Progenitor cell of endocrine pancreas (in vitro differentiated cells): Measurements from ENCODE around the gene CSNK2A1. TPM values are rescaled to one million over a fixed set of nuclear protein-coding genes. Genes with fewer than 3 reads are reported as not detected.

ENCODE experiments used
- DNase-seq: peaks from one replicate; pipeline ENCODE4 v3.0.0; 2021; ENCODE audit warnings: low spot score; ENCODE audit not compliant: unreplicated experiment
- H3K27ac Mint-ChIP-seq: 2 replicates; pipeline ENCODE4 v1.8.0; 2021; ENCODE audit warnings: mild to moderate bottlenecking, moderate library complexity, mixed read lengths
- H3K27me3 Mint-ChIP-seq: 2 replicates; pipeline ENCODE4 v1.8.0; 2021; ENCODE audit warnings: mixed read lengths
- H3K36me3 Mint-ChIP-seq: 2 replicates; pipeline ENCODE4 v1.8.0; 2022; ENCODE audit warnings: mixed read lengths; ENCODE audit not compliant: insufficient read depth
- H3K4me1 Mint-ChIP-seq: 2 replicates; pipeline ENCODE4 v1.8.0; 2021; ENCODE audit warnings: low read depth, mixed read lengths
- H3K4me3 Mint-ChIP-seq: 2 replicates; pipeline ENCODE4 v1.8.0; 2021; ENCODE audit warnings: low read depth, mild to moderate bottlenecking, moderate library complexity, mixed read lengths
- H3K9me3 Mint-ChIP-seq: 2 replicates; pipeline ENCODE4 v1.8.0; 2021; ENCODE audit warnings: low read depth, mixed read lengths
- CTCF ChIP-seq: fragments of 200-600 bp; sonication (generic); IDR thresholded peaks from one replicate; pipeline ENCODE4 v1.5.0; 2021; ENCODE audit warnings: antibody characterized with exemption, mild to moderate bottlenecking; ENCODE audit not compliant: unreplicated experiment
- total RNA-seq: library from RNA; stranded (reverse); gene quantifications from 2 replicates; pipeline ENCODE4 v1.2.1, GENCODE V29; 2021

The CSNK2A1 gene
- total RNA-seq, 1 donor from 2014 or later: 175 TPM

- Mint-ChIP-seq H3K4me3 (no peak overlapping the region), H3K27me3 (peaks cover 20% of the 10 kb centered on the region), H3K27ac (no peak overlapping the region), H3K4me1 (peaks cover 4% of the 10 kb centered on the region), H3K9me3 (no peaks in the 10 kb centered on the region), H3K36me3 (no peaks in the 10 kb centered on the region)
- TF ChIP-seq CTCF: no peak
- no peak for DNase-seq
These were observed 13.4 kb upstream of the CSNK2A1 start for GRCh38 chr20:556984-557383.

GRCh38 chr20:555976-556385 is 12.4 kb upstream of the CSNK2A1 start:
- DNase-seq: no peak
- peaks cover 22% of the 10 kb centered on the region for H3K27me3 Mint-ChIP-seq
- TF ChIP-seq CTCF: no peak
- H3K36me3 Mint-ChIP-seq: no peaks in the 10 kb centered on the region
- peaks cover 4% of the 10 kb centered on the region for H3K4me1 Mint-ChIP-seq
- no peak overlapping the region for H3K4me3 Mint-ChIP-seq
- H3K27ac Mint-ChIP-seq: no peak overlapping the region
- H3K9me3 Mint-ChIP-seq: no peaks in the 10 kb centered on the region

- Mint-ChIP-seq H3K9me3 (no peaks in the 10 kb centered on the region), H3K4me1 (no peaks in the 10 kb centered on the region), H3K27ac (no peak overlapping the region), H3K27me3 (peaks cover 34% of the 10 kb centered on the region), H3K36me3 (no peaks in the 10 kb centered on the region), H3K4me3 (no peak overlapping the region)
- no peak for DNase-seq
- no peak for TF ChIP-seq CTCF
These were observed 7.0 kb upstream of the CSNK2A1 start for GRCh38 chr20:550611-551010.

GRCh38 chr20:549722-550496 is 6.3 kb upstream of the CSNK2A1 start:
- no peak for DNase-seq
- Mint-ChIP-seq H3K36me3 (no peaks in the 10 kb centered on the region), H3K4me1 (no peaks in the 10 kb centered on the region), H3K27me3 (peaks cover 36% of the 10 kb centered on the region), H3K27ac (no peak overlapping the region), H3K9me3 (no peaks in the 10 kb centered on the region), H3K4me3 (no peak overlapping the region)
- no peak for TF ChIP-seq CTCF

- H3K9me3 Mint-ChIP-seq: peaks cover 6% of the 10 kb centered on the region
These were observed 5.3 kb upstream of the CSNK2A1 start for GRCh38 chr20:548906-549305.

More at GRCh38 chr20:548906-549305, 5.3 kb upstream of the CSNK2A1 start:
- Mint-ChIP-seq H3K4me3 (no peak overlapping the region), H3K27me3 (peaks cover 32% of the 10 kb centered on the region), H3K36me3 (no peaks in the 10 kb centered on the region), H3K4me1 (no peaks in the 10 kb centered on the region), H3K27ac (no peak overlapping the region)
- no peak for DNase-seq
- no peak for TF ChIP-seq CTCF
